GM18526 (cell line): ENCODE results near the gene KRT6C.

Source experiments
- POLR2A ChIP-seq: IDR thresholded peaks from 3 replicates; pipeline ENCODE4 v1.6.1; 2011; ENCODE audit not compliant: insufficient read length; ENCODE audit errors: extremely low read depth

Gene KRT6C

DNA sequence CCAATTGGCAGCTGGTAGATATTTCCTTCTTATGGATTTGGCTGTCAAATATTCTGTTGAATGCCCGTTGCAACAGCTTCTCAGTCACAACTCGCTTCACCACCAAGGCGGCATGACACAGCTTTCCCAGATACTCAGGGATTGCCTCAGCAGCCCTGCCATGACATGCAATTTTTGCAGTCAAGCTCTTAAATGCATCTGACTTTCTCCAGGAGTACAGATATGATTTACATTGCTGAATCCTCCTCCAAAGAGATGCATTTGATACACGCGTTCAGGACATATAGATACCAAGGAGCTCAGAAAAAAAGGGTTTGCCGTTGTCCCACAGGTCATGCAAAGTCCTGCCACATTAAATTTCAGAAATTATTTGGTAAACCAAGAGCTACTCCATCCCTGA is 40.1 kb upstream of the KRT6C start:
- no peak for TF ChIP-seq POLR2A

DNA sequence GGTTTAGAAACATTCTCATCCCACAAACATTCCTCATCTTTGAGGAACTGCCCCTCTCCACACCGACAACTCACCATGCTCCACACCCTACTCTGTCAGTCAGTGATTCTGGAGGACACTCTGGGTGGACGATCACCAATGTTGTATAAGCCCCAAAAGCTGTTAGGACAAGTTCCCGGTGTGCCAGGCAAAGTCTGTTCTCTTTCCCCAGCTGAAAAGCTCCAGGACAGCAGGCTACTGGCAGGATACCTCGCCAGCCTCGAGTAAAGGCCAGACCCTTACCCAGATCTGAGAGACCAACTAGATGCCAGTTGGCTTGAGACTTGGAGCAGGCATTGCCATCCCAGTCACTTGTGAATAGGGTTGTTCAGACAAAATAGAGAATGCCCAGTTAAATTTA is 34.6 kb upstream of the KRT6C start:
- no peak for TF ChIP-seq POLR2A

DNA sequence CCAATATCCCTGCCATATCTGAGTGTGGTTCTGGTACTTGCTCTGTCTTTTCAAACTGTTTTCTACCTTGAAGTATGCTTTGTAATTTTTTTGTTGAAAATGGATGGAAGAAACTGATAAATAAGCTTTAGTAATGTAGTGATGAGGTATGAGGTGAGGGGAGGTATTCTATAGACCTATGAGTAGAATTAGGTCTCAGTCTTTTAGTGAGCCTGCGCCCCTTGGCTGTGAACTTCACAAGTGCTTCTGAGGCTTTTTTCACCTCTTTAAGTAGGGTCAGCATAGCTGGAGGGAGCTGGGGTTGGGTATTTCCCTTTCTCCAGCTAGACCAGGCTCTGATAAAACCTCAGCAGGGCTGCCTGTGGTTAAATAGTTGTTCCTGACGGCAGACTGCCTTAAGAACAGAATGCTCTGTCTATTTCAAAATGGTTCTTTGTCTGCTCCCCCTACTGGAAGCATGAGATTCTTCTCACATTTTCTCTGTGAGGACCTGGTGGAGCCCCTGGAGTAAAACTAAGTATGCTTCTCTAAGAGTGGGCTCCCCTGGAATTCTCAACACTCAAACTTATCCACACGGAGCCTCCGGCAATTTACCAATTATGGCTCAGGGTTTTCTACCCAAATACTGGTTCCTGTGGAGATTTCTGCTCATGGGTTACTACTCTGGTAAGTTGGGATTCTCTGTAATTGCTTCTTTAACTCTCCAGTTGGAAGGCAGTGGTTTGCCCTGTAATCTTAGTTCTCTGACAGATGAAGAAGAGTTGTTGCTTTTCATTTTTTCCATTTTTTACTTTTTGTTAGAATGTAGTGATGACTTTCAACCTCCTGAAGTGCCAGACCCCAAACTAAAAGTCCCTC is 33.5 kb upstream of the KRT6C start:
- no peak for TF ChIP-seq POLR2A

DNA sequence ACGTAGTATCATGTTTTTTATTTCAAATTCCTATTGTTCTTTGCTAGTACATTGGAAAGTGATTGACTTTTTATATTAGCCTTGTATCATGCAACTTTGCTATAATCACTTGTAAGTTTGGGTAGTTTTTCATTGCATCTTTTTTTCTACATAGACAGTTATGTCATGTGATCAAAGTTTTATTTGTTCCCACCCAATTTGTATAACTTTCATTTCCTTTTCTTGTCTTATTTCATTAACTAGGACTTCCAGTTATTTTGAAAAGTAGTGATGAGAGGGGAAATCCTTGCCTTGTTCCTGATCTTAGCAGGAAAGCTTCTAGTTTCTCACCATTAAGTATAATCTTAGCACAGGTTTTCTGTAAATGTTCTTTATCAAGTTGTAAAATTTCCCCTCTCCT is 29.3 kb upstream of the KRT6C start:
- no peak for TF ChIP-seq POLR2A

DNA sequence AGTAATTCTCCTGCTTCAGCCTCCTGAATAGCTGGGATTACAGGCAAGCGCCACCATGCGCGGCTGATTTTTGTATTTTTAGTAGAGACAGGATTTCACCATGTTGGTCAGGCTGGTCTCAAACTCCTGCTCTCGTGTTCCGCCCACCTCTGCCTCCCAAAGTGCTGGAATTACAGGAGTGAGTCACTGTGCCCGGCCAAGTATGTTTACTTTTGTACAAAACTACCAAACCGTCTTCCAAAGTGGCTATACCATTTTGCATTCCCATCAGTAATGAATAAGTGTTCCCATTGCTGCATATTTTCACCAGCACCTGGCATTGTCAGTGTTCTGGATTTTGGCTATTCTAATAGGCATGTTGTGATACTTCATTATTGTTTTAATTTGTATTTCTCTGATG is 27.9 kb upstream of the KRT6C start:
- no peak for TF ChIP-seq POLR2A

DNA sequence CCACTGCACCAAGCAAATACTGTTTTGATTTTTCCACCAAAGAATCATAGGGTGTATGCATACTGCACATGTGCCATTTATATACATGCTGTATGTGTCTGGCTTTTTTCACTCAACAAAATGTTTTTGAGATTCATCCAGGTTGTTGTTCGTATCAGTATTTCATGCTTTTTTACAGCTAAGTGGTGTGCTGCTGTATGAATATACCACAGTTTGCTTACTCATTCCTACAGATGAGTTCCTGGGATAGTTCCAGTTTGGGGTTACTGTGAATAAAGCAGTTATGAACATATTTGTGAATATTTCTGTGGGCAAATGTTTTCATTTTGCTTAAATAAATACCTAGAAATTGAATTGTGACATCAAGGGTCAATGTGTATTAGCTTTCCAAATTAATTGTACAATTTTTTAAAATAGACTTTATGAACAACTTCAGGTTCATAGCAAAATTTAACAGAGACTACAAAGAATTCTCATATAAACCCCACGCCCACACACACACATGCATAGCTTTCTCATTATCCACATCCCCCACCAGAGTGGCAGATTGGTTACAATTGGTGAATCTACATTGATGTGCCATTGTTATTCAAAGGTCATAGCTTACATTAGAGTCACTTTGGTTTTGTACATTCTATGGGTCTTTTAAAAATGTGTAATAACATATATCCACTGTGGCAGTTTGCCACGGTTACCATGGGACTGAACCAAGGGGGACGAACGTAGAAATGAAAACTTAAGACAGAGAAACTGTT is 26.4 kb upstream of the KRT6C start:
- no peak for TF ChIP-seq POLR2A

DNA sequence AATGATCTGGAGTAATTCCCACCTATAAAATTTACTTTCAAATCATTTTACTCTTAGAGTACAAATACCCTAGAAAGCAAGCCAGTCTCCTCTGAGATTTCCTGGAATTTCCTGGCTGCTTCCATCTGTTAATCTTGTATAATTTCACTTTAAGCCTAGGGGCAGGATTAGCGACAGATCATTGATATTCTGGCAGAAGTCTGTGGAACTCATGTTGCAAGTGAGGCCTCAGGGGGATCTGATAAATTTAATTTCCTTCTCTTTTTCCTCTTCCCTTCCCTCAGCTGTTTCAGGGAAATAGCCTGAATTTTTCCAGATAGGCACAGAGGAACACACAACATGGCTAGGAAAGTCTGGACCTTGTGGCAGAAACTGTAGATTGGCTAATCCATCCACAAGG is 25.3 kb upstream of the KRT6C start:
- no peak for TF ChIP-seq POLR2A

DNA sequence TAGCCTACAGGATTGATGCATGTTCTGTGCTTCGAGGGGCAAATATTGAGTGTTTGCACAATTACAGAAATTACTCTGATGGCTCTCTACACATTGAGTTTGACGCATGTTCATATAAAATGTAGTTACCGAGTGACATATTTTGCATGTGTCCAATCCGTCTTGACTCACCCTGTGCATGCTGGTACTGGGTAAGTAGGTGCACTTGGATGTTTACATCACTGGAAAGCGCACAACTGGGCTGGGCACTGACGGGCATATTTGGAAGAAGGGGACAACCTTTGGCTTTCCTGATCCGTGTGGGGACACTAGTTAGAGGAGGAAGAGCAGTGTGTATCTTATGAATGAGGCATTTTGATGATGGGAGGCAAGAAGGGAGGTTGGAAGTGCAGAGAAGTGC is 24.4 kb upstream of the KRT6C start:
- TF ChIP-seq POLR2A, result no peak

DNA sequence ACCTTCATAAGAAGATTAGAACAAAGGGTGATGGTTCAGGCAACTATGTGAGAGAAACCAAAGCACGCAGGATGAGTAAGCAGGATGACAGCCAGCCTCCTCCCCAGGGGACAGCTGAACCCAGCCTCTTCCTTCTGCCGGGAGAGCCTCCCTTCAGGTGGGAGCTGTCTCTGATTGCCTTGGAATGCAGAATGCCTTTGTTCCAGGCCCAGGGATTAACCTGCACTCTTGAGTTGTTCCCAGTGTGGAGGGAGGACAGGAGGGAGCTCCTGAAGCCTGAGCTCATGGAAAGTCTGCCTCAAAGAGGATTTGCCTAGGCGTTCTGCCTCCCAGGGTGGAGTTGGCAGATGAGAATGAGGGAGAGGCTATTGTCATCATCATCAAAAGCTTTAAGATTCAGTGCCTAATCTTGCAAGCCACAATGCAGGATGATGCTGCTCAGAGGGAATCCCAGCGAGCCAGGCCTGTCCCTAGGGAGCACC is 23.0 kb upstream of the KRT6C start:
- TF ChIP-seq POLR2A, result no peak

DNA sequence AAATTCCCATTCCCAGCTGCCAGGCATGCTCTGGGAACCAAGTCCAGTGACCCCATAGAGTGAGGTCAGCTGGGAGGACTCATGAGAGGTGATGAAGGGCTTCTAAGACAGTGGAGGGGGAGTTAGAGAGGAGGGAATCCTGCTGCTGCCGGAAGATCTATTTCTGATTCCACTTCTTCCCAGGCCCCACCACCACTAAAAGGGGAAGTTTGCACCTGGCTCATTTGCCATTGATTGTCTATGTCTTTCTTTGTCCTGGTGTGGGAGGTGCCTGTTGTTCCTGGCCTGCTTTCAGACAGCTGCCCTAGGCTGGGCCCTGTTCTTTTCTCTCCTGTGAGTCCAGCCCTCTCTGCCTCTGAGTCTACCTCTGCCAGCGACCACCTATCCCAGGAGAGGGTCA is 22.4 kb upstream of the KRT6C start:
- TF ChIP-seq POLR2A, result no peak

DNA sequence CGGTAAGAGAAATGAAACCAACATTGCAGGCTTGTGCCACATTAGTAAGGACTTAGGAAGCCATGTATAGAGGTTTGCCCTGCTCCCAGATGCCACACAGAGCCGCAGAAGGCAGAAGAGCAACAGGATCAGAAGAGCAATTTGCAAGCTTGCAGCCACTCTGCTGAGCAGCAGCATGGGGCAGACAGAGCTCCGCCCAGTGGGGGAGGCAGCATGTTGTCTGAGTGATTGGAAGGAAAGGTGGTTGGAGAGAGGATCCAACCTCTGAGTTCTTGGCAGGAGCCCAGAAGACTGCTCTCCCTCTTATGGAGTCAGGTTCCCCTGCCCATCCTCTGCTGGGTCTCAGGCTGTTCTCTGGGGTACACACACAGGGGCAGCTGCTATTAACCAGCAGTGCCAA is 21.8 kb upstream of the KRT6C start:
- no peak for TF ChIP-seq POLR2A

DNA sequence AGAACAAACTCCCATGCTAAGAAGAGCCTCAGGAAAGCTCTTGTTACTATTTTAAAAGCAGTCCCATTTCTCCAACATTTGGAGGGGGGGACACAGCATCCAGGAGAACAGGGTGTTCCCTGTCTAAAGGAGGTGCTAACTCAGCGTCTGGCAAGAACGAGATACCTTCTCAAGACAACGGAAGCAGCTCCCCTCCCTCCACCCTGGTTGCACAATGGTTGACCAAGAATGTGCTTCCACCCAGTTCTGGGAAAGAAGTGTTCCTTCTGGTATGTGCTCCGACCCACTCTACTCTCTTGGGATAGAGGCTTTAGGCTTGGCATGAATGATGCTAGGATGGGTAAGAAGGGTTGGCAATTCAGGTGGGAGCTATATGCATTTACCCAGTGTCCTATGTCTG is 20.9 kb upstream of the KRT6C start:
- no peak for TF ChIP-seq POLR2A

DNA sequence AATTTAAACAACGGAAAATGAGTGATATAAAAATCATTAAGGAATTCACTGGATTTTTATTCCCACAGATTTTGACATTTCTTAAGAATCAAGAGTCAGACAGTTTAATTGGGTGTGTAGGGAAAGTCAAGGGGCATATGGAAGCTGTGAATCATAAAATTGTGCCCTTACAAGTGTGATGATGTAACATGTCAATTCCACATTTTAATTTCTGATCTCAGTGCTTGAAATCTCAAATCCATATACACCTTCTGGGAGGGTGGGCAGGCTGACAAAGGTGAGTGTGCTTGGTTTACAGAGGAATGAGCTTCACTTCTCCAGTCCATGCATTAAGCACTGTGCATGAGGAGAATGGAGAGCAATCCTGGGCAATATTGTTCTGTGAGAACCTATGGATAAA is 20.5 kb upstream of the KRT6C start:
- no peak for TF ChIP-seq POLR2A

DNA sequence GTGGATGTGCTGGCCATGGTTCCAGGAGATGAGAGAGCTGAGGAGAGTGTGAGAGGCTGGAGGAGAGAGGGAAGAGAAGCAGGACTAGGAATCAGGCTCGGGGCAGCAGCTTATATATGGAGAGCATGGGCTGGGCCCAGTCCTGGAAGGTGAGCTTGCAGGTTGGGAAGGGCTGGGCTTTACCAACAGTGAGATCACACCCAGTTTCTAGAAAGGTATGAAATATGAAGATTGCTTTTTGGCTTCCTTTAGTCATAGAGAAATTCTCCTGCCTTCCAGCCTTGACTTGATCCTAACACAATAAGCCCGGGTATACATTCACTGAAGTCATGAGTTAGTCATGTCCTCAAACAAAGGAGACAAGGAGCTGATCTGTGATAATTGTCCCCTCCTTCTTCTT is 19.6 kb upstream of the KRT6C start, which contains the start of gene KRT6A:
Gene KRT6A (minus strand): TSS at position 86 of the 400 bp plus-strand sequence. CDS start 69 bp downstream, at position 17.
- no peak for TF ChIP-seq POLR2A

DNA sequence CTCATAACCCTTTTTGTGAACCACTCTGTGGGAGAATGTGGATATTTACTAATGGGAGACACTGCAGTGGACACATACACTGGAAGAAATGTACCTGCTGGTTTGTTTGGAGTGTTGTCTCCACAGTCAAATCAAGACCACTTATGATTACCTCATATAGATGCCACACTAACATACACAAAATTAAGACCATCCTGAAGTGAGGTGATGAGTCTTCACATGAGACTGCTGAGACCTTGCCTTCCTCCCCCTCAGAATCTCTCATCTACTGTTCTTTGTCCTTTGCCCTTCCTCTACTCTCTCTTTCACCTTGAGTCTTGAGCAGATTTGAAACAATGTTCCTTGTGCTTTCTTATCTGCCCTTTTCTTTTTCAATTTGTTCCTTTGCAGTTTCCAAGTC is 15.1 kb upstream of the KRT6C start:
- TF ChIP-seq POLR2A, result no peak

DNA sequence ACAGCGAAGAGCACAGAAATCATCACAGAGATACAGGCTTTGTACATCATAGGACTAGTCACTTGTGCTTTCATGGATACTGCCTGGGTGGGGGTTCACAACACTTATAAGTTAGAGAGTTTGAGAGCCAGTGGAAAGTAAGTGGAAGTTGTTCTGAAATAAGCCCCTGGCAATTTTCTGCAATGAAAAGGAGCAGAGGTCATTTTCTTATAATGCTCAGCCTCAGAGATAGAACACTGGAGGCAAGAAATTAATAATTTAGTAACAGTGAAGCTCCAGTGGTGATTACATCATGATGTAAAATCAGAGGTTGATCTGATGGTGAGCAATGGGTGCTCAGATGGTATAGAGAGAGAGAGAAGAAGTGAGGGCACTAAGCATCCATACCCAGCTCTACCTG is 13.6 kb upstream of the KRT6C start:
- no peak for TF ChIP-seq POLR2A

DNA sequence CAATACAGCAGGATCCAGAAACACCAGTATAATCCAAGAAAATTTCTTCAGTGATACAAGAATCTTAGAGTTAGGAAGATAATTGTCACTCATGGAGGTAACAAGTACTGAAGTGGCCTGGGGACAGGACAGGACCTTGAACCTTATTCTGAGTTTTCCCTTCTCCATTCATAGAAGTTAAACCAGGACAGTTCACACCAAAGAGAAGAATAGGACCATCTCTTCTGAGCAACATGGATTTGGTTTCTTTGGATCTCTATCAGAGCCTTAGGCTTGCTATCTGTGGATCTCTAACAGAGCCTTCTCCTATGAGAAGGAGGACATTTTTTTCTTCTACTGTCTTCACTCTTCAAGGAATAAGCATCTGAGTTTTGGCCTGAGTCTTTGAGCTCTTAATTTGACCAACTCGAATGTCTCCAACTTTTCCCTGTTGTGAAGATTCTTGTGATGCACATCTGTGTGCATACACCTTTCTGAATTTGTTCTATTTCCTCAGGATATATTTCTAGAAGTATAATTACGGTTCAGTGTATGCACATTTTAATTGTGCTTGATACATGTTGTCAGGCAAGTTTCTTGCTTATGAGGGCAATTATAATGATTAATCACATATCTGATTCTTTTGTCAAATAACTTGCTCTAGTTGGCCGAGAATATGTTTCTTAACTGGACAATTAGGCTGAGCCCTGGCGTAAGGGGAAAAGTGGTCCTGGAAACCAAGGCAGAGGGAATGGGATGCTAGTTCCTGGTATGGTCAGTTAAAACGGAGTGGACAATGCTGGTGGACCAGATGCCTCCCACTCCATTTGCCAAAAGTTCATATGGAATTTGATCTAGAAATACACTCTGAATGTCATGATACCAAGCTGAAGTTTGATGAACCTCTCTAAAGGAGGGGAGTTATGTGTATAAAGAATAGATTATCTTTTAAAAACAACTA is 12.8 kb upstream of the KRT6C start:
- no peak for TF ChIP-seq POLR2A
